Naive B cell (primary cell): Measurements from ENCODE around the gene CISH. TPM values are rescaled to one million over a fixed set of nuclear protein-coding genes. Genes with fewer than 3 reads are reported as not detected.
A peak's percentile ranks its signal among the peaks of the same experiment; 100 is the strongest.

ENCODE experiments used
- ATAC-seq, 2 donors: fragments of 150-1000 bp; cut with Tn5 transposase; 2 replicates each; pipeline ENCODE4 v1.10.0; 2021; ENCODE audit warnings: low read depth in 2 of 2, mild to moderate bottlenecking in 2 of 2, moderate library complexity in 2 of 2
- DNase-seq: peaks from one replicate; pipeline ENCODE4 v3.0.0; 2022
- H3K27ac Mint-ChIP-seq, 6 donors: one replicate each; pipeline ENCODE4 v1.8.0; 2020 to 2022; ENCODE audit warnings: mild to moderate bottlenecking in 6 of 6, mixed read lengths in 6 of 6, moderate library complexity in 5 of 6, inconsistent platforms in 2 of 6
- H3K27me3 Mint-ChIP-seq, 3 donors: one replicate each; pipeline ENCODE4 v1.8.0; 2021 to 2022; ENCODE audit warnings: mixed read lengths in 3 of 3, mild to moderate bottlenecking in 1 of 3
- H3K36me3 Mint-ChIP-seq, 2 donors: one replicate each; pipeline ENCODE4 v1.8.0; 2020 to 2022; ENCODE audit warnings: mixed read lengths in 2 of 2, inconsistent platforms in 1 of 2, mild to moderate bottlenecking in 1 of 2
- H3K4me1 Mint-ChIP-seq, 3 donors: one replicate each; pipeline ENCODE4 v1.8.0; 2020 to 2022; ENCODE audit warnings: mixed read lengths in 3 of 3, inconsistent platforms in 1 of 3, mild to moderate bottlenecking in 1 of 3, moderate library complexity in 1 of 3
- H3K4me3 Mint-ChIP-seq, 8 donors: one replicate each; pipeline ENCODE4 v1.8.0; 2020 to 2022; ENCODE audit warnings: mild to moderate bottlenecking in 8 of 8, mixed read lengths in 8 of 8, moderate library complexity in 8 of 8, inconsistent platforms in 2 of 8
- H3K9me3 Mint-ChIP-seq, 7 donors: one replicate each; pipeline ENCODE4 v1.8.0; 2020 to 2022; ENCODE audit warnings: mixed read lengths in 7 of 7, mild to moderate bottlenecking in 5 of 7, inconsistent platforms in 2 of 7, moderate library complexity in 1 of 7
- polyA plus RNA-seq, 6 donors: library from polyadenylated mRNA; unstranded; fragments of 300-500 nt; fragmentation: Illumina TruSeq; gene quantifications; one replicate each; pipeline ENCODE4 v1.2.3, GENCODE V29; 2021; ENCODE audit warnings: low read depth in 6 of 6

Gene CISH
- polyA plus RNA-seq, result 1 to 10 TPM in 1 of 6 donors, under 1 TPM in 3, not detected in 2; 0.34 to 1.3 (median 0.76) TPM

- Mint-ChIP-seq H3K27ac (peak within 1 kb of the TSS; percentile 55 to 96 (median 87)), H3K36me3 (no peaks in the 10 kb centered on the region), H3K4me1 (peaks cover 36 to 44% (median 42%) of the 10 kb centered on the region in 3 donors), H3K27me3 (no peaks in the 10 kb centered on the region), H3K9me3 (no peaks in the 10 kb centered on the region), H3K4me3 (peak within 1 kb of the TSS; percentile 78 to 94 (median 91))
- ATAC-seq, result peak; percentile 71 to 72
- DNase-seq, result peak; percentile 89
Measured at GRCh38 chr3:50611464-50612233, at the start of gene CISH. Gene CISH (minus strand): TSS chr3:50611774. CDS start chr3:50611650, 124 bp downstream.

GRCh38 chr3:50660386-50660785 is 48.8 kb upstream of the CISH start:
- no peak for DNase-seq
- ATAC-seq, result no peak
- Mint-ChIP-seq H3K9me3 (no peaks in the 10 kb centered on the region), H3K27ac (no peak overlapping the region), H3K4me3 (no peak overlapping the region), H3K27me3 (peaks cover 0 to 5% (median 0%) of the 10 kb centered on the region in 3 donors), H3K36me3 (no peaks in the 10 kb centered on the region), H3K4me1 (peaks cover 0 to 4% (median 2%) of the 10 kb centered on the region in 3 donors)

- no peak overlapping the region for H3K27ac Mint-ChIP-seq
- DNase-seq (no peak), ATAC-seq (no peak)
- no peaks in the 10 kb centered on the region for H3K9me3 Mint-ChIP-seq
- H3K4me1 Mint-ChIP-seq, result no peaks in the 10 kb centered on the region
- peaks cover 0 to 5% (median 0%) of the 10 kb centered on the region in 3 donors for H3K27me3 Mint-ChIP-seq
- H3K36me3 Mint-ChIP-seq, result no peaks in the 10 kb centered on the region
- peak overlapping the region in 1 of 8 donors; percentile 70 for H3K4me3 Mint-ChIP-seq
Measured at GRCh38 chr3:50658831-50659230, 47.3 kb upstream of the CISH start.

- H3K4me1 Mint-ChIP-seq, result no peaks in the 10 kb centered on the region
- ATAC-seq (no peak), DNase-seq (no peak)
- no peaks in the 10 kb centered on the region for H3K36me3 Mint-ChIP-seq
- H3K27ac Mint-ChIP-seq, result no peak overlapping the region
- H3K4me3 Mint-ChIP-seq, result no peak overlapping the region
- H3K9me3 Mint-ChIP-seq, result no peaks in the 10 kb centered on the region
- H3K27me3 Mint-ChIP-seq, result peaks cover 0 to 5% (median 0%) of the 10 kb centered on the region in 3 donors
Measured at GRCh38 chr3:50658416-50658815, 46.8 kb upstream of the CISH start.

- no peaks in the 10 kb centered on the region for H3K9me3 Mint-ChIP-seq
- no peak for DNase-seq
- ATAC-seq, result no peak
- H3K27ac Mint-ChIP-seq, result no peak overlapping the region
- no peaks in the 10 kb centered on the region for H3K36me3 Mint-ChIP-seq
- peaks cover 0 to 5% (median 0%) of the 10 kb centered on the region in 3 donors for H3K27me3 Mint-ChIP-seq
- no peaks in the 10 kb centered on the region for H3K4me1 Mint-ChIP-seq
- H3K4me3 Mint-ChIP-seq, result no peak overlapping the region
Measured at GRCh38 chr3:50657816-50658215, 46.2 kb upstream of the CISH start.

- Mint-ChIP-seq H3K36me3 (no peaks in the 10 kb centered on the region), H3K4me1 (no peaks in the 10 kb centered on the region)
Measured at GRCh38 chr3:50657407-50657806, 45.8 kb upstream of the CISH start.

GRCh38 chr3:50656417-50657195 is 45.0 kb upstream of the CISH start:
- DNase-seq (no peak), ATAC-seq (no peak)
- no peaks in the 10 kb centered on the region for H3K9me3 Mint-ChIP-seq
- no peaks in the 10 kb centered on the region for H3K36me3 Mint-ChIP-seq
- H3K4me1 Mint-ChIP-seq, result no peaks in the 10 kb centered on the region
- no peak overlapping the region for H3K27ac Mint-ChIP-seq
- H3K27me3 Mint-ChIP-seq, result peaks cover 0 to 5% (median 0%) of the 10 kb centered on the region in 3 donors
- no peak overlapping the region for H3K4me3 Mint-ChIP-seq

More at GRCh38 chr3:50657407-50657806, 45.8 kb upstream of the CISH start:
- peak overlapping the region in 1 of 6 donors; percentile 17 for H3K27ac Mint-ChIP-seq
- DNase-seq (no peak), ATAC-seq (no peak)
- peaks cover 0 to 5% (median 0%) of the 10 kb centered on the region in 3 donors for H3K27me3 Mint-ChIP-seq
- no peak overlapping the region for H3K4me3 Mint-ChIP-seq
- H3K9me3 Mint-ChIP-seq, result no peaks in the 10 kb centered on the region

- DNase-seq (no peak), ATAC-seq (no peak)
- H3K27me3 Mint-ChIP-seq, result peaks cover 0 to 5% (median 0%) of the 10 kb centered on the region in 3 donors
- H3K9me3 Mint-ChIP-seq, result no peaks in the 10 kb centered on the region
- H3K27ac Mint-ChIP-seq, result peak overlapping the region in 3 of 6 donors; percentile 52 to 88 (median 59)
- no peaks in the 10 kb centered on the region for H3K4me1 Mint-ChIP-seq
- H3K36me3 Mint-ChIP-seq, result no peaks in the 10 kb centered on the region
- no peak overlapping the region for H3K4me3 Mint-ChIP-seq
Measured at GRCh38 chr3:50655009-50655830, 43.6 kb upstream of the CISH start.

GRCh38 chr3:50653937-50654595 is 42.5 kb upstream of the CISH start:
- H3K36me3 Mint-ChIP-seq, result no peaks in the 10 kb centered on the region
- no peaks in the 10 kb centered on the region for H3K4me1 Mint-ChIP-seq
- no peak overlapping the region for H3K4me3 Mint-ChIP-seq
- peak overlapping the region in 1 of 6 donors; percentile 55 for H3K27ac Mint-ChIP-seq
- ATAC-seq (no peak), DNase-seq (no peak)
- no peaks in the 10 kb centered on the region for H3K9me3 Mint-ChIP-seq
- H3K27me3 Mint-ChIP-seq, result peaks cover 0 to 5% (median 0%) of the 10 kb centered on the region in 3 donors

GRCh38 chr3:50652709-50653108 is 41.1 kb upstream of the CISH start:
- no peaks in the 10 kb centered on the region for H3K36me3 Mint-ChIP-seq
- DNase-seq (peak; percentile 36), ATAC-seq (peak; percentile 48 to 70)
- H3K27ac Mint-ChIP-seq, result peak overlapping the region in 1 of 6 donors; percentile 34
- no peaks in the 10 kb centered on the region for H3K4me1 Mint-ChIP-seq
- no peak overlapping the region for H3K4me3 Mint-ChIP-seq
- no peaks in the 10 kb centered on the region for H3K9me3 Mint-ChIP-seq
- H3K27me3 Mint-ChIP-seq, result peaks cover 0 to 5% (median 0%) of the 10 kb centered on the region in 3 donors

- no peak overlapping the region for H3K27ac Mint-ChIP-seq
- ATAC-seq (no peak), DNase-seq (no peak)
- H3K4me1 Mint-ChIP-seq, result no peaks in the 10 kb centered on the region
- H3K9me3 Mint-ChIP-seq, result no peaks in the 10 kb centered on the region
- H3K27me3 Mint-ChIP-seq, result peaks cover 0 to 5% (median 0%) of the 10 kb centered on the region in 3 donors
- H3K36me3 Mint-ChIP-seq, result no peaks in the 10 kb centered on the region
- H3K4me3 Mint-ChIP-seq, result no peak overlapping the region
Measured at GRCh38 chr3:50651920-50652529, 40.5 kb upstream of the CISH start.

GRCh38 chr3:50651445-50651844 is 39.9 kb upstream of the CISH start:
- peak overlapping the region in 1 of 6 donors; percentile 35 for H3K27ac Mint-ChIP-seq
- H3K4me1 Mint-ChIP-seq, result no peaks in the 10 kb centered on the region
- DNase-seq, result no peak
- H3K9me3 Mint-ChIP-seq, result no peaks in the 10 kb centered on the region
- ATAC-seq, result no peak
- no peaks in the 10 kb centered on the region for H3K36me3 Mint-ChIP-seq
- no peaks in the 10 kb centered on the region for H3K27me3 Mint-ChIP-seq
- no peak overlapping the region for H3K4me3 Mint-ChIP-seq
